Medulla oblongata (tissue), 1 donor: ENCODE measurements around the gene RADIL.

Source experiments
- DNase-seq: peaks from one replicate; pipeline ENCODE4 v3.0.0-alpha.2; 2015; ENCODE audit errors: extremely low spot score

Gene RADIL

GRCh38 chr7:4792537-4793126 lies 90.9 kb downstream of the RADIL start:
- no peak for DNase-seq

GRCh38 chr7:4791738-4792536 lies 91.6 kb downstream of the RADIL start:
- DNase-seq, result peak; percentile 86

GRCh38 chr7:4791101-4791737 lies 92.3 kb downstream of the RADIL start:
- DNase-seq, result no peak

GRCh38 chr7:4790516-4790991 lies 93.0 kb downstream of the RADIL start:
- no peak for DNase-seq

GRCh38 chr7:4790078-4790465 lies 93.4 kb downstream of the RADIL start:
- DNase-seq, result no peak

GRCh38 chr7:4789194-4790077 lies 94.1 kb downstream of the RADIL start:
- no peak for DNase-seq

GRCh38 chr7:4788627-4789189 lies 94.8 kb downstream of the RADIL start:
- no peak for DNase-seq

GRCh38 chr7:4787947-4788626 lies 95.4 kb downstream of the RADIL start:
- no peak for DNase-seq

GRCh38 chr7:4787541-4787940 lies 96.0 kb downstream of the RADIL start:
- DNase-seq, result no peak

- no peak for DNase-seq
Observed at GRCh38 chr7:4786015-4786414, 97.5 kb downstream of the RADIL start.

- no peak for DNase-seq
Observed at GRCh38 chr7:4785371-4785770, 98.1 kb downstream of the RADIL start.

- DNase-seq, result no peak
Observed at GRCh38 chr7:4784799-4785198, 98.7 kb downstream of the RADIL start.

- DNase-seq, result no peak
Observed at GRCh38 chr7:4783762-4784351, 99.7 kb downstream of the RADIL start.

GRCh38 chr7:4783292-4783652 lies 100.2 kb downstream of the RADIL start:
- no peak for DNase-seq

- no peak for DNase-seq
Observed at GRCh38 chr7:4782333-4783291, 100.9 kb downstream of the RADIL start.

- no peak for DNase-seq
Observed at GRCh38 chr7:4781366-4782069, 102.0 kb downstream of the RADIL start.

GRCh38 chr7:4779118-4779517 lies 104.4 kb downstream of the RADIL start:
- no peak for DNase-seq

- no peak for DNase-seq
Observed at GRCh38 chr7:4775848-4776623, 107.5 kb downstream of the RADIL start.
